Erythroblast (primary cell): ENCODE measurements around the gene MUC2.

Source experiments
- GATA1 ChIP-seq: IDR thresholded peaks from 2 replicates; pipeline ENCODE4 v1.6.1; 2011; ENCODE audit warnings: low read depth, mild to moderate bottlenecking, control low read depth, low read length, moderate library complexity
- POLR2A ChIP-seq: IDR thresholded peaks from 2 replicates; pipeline ENCODE4 v1.6.1; 2011; ENCODE audit warnings: mild to moderate bottlenecking, low read length

- TF ChIP-seq POLR2A (no peak), GATA1 (no peak)
These were observed 46.5 kb upstream of the MUC2 start for GRCh38 chr11:1028291-1028540.
